ENCODE data around the gene OR2A14. TPM values are rescaled to one million over a fixed set of nuclear protein-coding genes. Genes with fewer than 3 reads are reported as not detected.

Gene OR2A14, protein sequence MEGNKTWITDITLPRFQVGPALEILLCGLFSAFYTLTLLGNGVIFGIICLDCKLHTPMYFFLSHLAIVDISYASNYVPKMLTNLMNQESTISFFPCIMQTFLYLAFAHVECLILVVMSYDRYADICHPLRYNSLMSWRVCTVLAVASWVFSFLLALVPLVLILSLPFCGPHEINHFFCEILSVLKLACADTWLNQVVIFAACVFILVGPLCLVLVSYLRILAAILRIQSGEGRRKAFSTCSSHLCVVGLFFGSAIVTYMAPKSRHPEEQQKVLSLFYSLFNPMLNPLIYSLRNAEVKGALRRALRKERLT
- total RNA-seq = not detected in 2 replicates

GRCh38 chr7:144122876-144123275 lies at the start of gene OR2A14:
OR2A14 (plus strand) TSS chr7:144123176; CDS start chr7:144129113, 5,937 bp downstream.

DNA sequence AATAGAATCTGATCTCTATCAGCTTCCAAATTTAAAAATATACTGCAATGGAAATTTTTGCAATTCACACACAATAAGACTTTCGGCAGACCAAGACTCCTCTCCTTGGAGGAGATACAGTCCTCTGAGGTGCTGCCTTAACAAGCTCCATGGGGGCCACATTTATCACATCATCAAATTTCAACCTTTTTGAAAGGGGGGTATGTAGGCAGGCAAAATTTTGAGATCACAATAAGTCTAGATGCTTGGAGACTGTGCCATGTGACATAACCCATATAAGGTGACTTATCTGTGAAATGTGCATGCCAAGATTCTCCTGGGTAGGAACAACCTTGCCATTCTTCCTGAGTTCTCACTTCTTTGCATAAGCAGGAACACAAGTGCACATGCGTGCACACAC lies 37.0 kb upstream of the OR2A14 start, which contains the start of gene OR2A12:
OR2A12 (plus strand) TSS at position 301 of the 400 bp plus-strand sequence. CDS start 8,830 bp downstream, outside the sequence.

DNA sequence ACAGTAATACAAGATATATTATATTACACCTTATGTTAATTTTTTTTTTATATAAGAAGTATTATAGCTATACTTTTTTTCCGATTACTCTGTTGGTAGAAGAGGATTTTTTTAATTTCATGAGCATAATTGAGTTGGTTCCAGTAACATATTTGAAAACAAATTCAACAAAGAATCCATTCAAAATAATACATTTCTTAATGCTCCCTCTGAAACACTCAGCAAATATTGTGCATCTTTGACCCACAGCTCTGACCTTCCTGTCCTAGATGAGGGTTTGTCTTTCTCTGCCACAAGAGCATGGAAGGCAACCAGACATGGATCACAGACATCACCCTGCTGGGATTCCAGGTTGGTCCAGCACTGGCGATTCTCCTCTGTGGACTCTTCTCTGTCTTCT lies 13.7 kb upstream of the OR2A14 start, which contains the start of gene OR2A2:
OR2A2 (plus strand) TSS at position 301 of the 400 bp plus-strand sequence; CDS start at position 301, 0 bp downstream.

Other genes with a start within 250 kb of the OR2A14 start
- gene TCAF1, start 221.0 kb upstream of the OR2A14 start, total RNA-seq = 102 and 103 TPM in 2 replicates
- gene OR2F2, start 187.9 kb upstream of the OR2A14 start, total RNA-seq = not detected in 2 replicates
- gene OR2F1, start 168.3 kb upstream of the OR2A14 start, total RNA-seq = not detected in 2 replicates
- not detected in 2 replicates for gene OR6B1, start 122.9 kb upstream of the OR2A14 start, total RNA-seq
- gene OR2A5, start 74.2 kb upstream of the OR2A14 start, total RNA-seq = not detected in 2 replicates
- gene OR2A25, start 53.4 kb upstream of the OR2A14 start, total RNA-seq = not detected in 2 replicates
- gene OR2A12, start 36.9 kb upstream of the OR2A14 start, total RNA-seq = not detected in 2 replicates
- not detected in 2 replicates for gene OR2A2, start 13.6 kb upstream of the OR2A14 start, total RNA-seq
- gene CTAGE4, start 60.3 kb downstream of the OR2A14 start, total RNA-seq = under 0.01 and 0.65 TPM in 2 replicates
- gene ARHGEF35, start 72.7 kb downstream of the OR2A14 start, total RNA-seq = 0.65 TPM in 1 of 2 replicates, not detected in the other
- gene OR2A42, start 116.4 kb downstream of the OR2A14 start, total RNA-seq = not detected in 2 replicates
- not detected in 2 replicates for gene OR2A7, start 141.6 kb downstream of the OR2A14 start, total RNA-seq
- under 0.01 TPM in 1 of 2 replicates, not detected in the other for gene CTAGE8, start 146.1 kb downstream of the OR2A14 start, total RNA-seq
- not detected in 2 replicates for gene OR2A1, start 189.2 kb downstream of the OR2A14 start, total RNA-seq
- 2.6 and 3.4 TPM in 2 replicates for gene ARHGEF5, start 232.2 kb downstream of the OR2A14 start, total RNA-seq